H1 (cell line): ENCODE measurements around the gene DLG4. TPM values are rescaled to one million over a fixed set of nuclear protein-coding genes. Genes with fewer than 3 reads are reported as not detected.

ENCODE experiments used
- CTCF ChIA-PET: fragments of 300-600 bp; sonication (Branson Sonifier 250); formaldehyde crosslinking; loops from one replicate; lab custom pipeline; 2021; ENCODE audit not compliant: partially characterized antibody; lab: Charles Lee
- POLR2A ChIA-PET: fragments of 300-600 bp; sonication (Branson Sonifier 250); formaldehyde crosslinking; loops from one replicate; lab custom pipeline; 2021; ENCODE audit warnings: inconsistent platforms; ENCODE audit not compliant: partially characterized antibody; lab: Charles Lee
- DNase-seq, 2 experiments: peaks; one replicate each; pipeline versions ENCODE4 v3.0.0 to v3.0.0-alpha.2; 2010 to 2022; ENCODE audit warnings: low spot score in 2 of 2, low read depth in 1 of 2, mixed read lengths in 1 of 2
- FAIRE-seq: peaks from 2 replicates; lab custom pipeline; 2011; peaks lifted over from hg19 to GRCh38; lab: Jason Lieb, UNC
- H2AFZ ChIP-seq: 2 replicates; pipeline ENCODE4 v1.8.1; 2012; ENCODE audit warnings: low read length, inconsistent platforms
- H2AK5ac ChIP-seq: 2 replicates; pipeline ENCODE4 v1.6.1; 2013; ENCODE audit warnings: low read depth, low read length
- H2BK120ac ChIP-seq: replicated peaks from 2 replicates; pipeline ENCODE3; 2013; ENCODE audit warnings: low read depth, low read length, inconsistent platforms
- H2BK12ac ChIP-seq: 2 replicates; pipeline ENCODE4 v1.6.1; 2013; ENCODE audit warnings: low read depth, low read length
- H2BK15ac ChIP-seq: 2 replicates; pipeline ENCODE4 v1.6.1; 2013; ENCODE audit warnings: low read length
- H2BK20ac ChIP-seq: 2 replicates; pipeline ENCODE4 v1.6.1; 2013; ENCODE audit warnings: low read length
- H2BK5ac ChIP-seq: 2 replicates; pipeline ENCODE4 v1.6.1; 2013; ENCODE audit warnings: low read depth, low read length
- H3K14ac ChIP-seq: 2 replicates; pipeline ENCODE4 v1.6.1; 2013; ENCODE audit warnings: inconsistent platforms; ENCODE audit not compliant: insufficient read length
- H3K18ac ChIP-seq: 2 replicates; pipeline ENCODE4 v1.6.1; 2013; ENCODE audit warnings: low read length; ENCODE audit errors: extremely low read depth
- H3K23ac ChIP-seq: 2 replicates; pipeline ENCODE4 v1.6.1; 2013; ENCODE audit warnings: inconsistent platforms; ENCODE audit not compliant: insufficient read length
- H3K23me2 ChIP-seq: 2 replicates; pipeline ENCODE4 v1.6.1; 2013; ENCODE audit warnings: low read depth, low read length
- H3K27ac ChIP-seq: 2 replicates; pipeline ENCODE4 v1.6.1; 2011; ENCODE audit warnings: low read depth, low read length, inconsistent platforms
- H3K27me3 ChIP-seq, 4 experiments: replicated peaks in 1 of 4; 1 replicate in 1 of 4; 2 replicates in 3 of 4; pipeline versions ENCODE4 v1.6.1 to v1.8.1; 2011 to 2013; ENCODE audit warnings: low read length in 3 of 4, mild to moderate bottlenecking in 3 of 4, inconsistent platforms in 2 of 4, mixed read lengths in 2 of 4, moderate library complexity in 1 of 4; ENCODE audit not compliant: control insufficient read depth in 3 of 4, insufficient read depth in 3 of 4; ENCODE audit errors: extremely low read depth in 1 of 4
- H3K36me3 ChIP-seq, 4 experiments: 2 replicates each; pipeline versions ENCODE4 v1.6.1 to v1.8.1; 2011 to 2013; ENCODE audit warnings: mild to moderate bottlenecking in 4 of 4, low read length in 3 of 4, moderate library complexity in 2 of 4, control low read depth in 1 of 4, inconsistent platforms in 1 of 4; ENCODE audit not compliant: insufficient read depth in 4 of 4, control insufficient read depth in 2 of 4
- H3K4ac ChIP-seq: replicated peaks from 2 replicates; pipeline ENCODE3; 2013; ENCODE audit warnings: low read length, low read depth, mixed read lengths, inconsistent platforms; ENCODE audit not compliant: insufficient read length
- H3K4me1 ChIP-seq, 4 experiments: replicated peaks in 1 of 4; 1 replicate in 1 of 4; 2 replicates in 3 of 4; pipeline versions ENCODE4 v1.6.1 to v1.8.1; 2011 to 2013; ENCODE audit warnings: low read length in 3 of 4, inconsistent platforms in 2 of 4, mixed read lengths in 1 of 4; ENCODE audit not compliant: insufficient read depth in 4 of 4, control insufficient read depth in 3 of 4
- H3K4me2 ChIP-seq, 2 experiments: 2 replicates each; pipeline versions ENCODE4 v1.6.1 to v1.8.1; 2011 to 2013; ENCODE audit warnings: low read depth in 2 of 2, low read length in 2 of 2, control low read depth in 1 of 2, inconsistent platforms in 1 of 2, mild to moderate bottlenecking in 1 of 2; ENCODE audit not compliant: insufficient read depth in 1 of 2
- H3K4me3 ChIP-seq, 4 experiments: fragments of 200-600, 300-600 bp in 1 of 4; sonication (generic), shearing (Covaris generic), sonication (Bioruptor Twin) in 1 of 4; 2 replicates each; pipeline versions ENCODE4 v1.5.1 to v1.8.1; 2011 to 2016; ENCODE audit warnings: low read length in 4 of 4, low read depth in 3 of 4, control low read depth in 2 of 4, inconsistent platforms in 2 of 4, mild to moderate bottlenecking in 2 of 4, mixed read lengths in 1 of 4, moderate library complexity in 1 of 4; ENCODE audit not compliant: insufficient read depth in 2 of 4; ENCODE audit errors: extremely low read depth in 1 of 4
- H3K56ac ChIP-seq: replicated peaks from 2 replicates; pipeline ENCODE3; 2013; ENCODE audit warnings: low read depth, mild to moderate bottlenecking, mixed read lengths, low read length, inconsistent platforms; ENCODE audit not compliant: insufficient read length
- H3K79me1 ChIP-seq: 2 replicates; pipeline ENCODE4 v1.6.1; 2013; ENCODE audit warnings: low read depth, low read length, control low read depth
- H3K79me2 ChIP-seq, 2 experiments: 2 replicates each; pipeline versions ENCODE4 v1.6.1 to v1.8.1; 2012 to 2013; ENCODE audit warnings: low read length in 2 of 2, mild to moderate bottlenecking in 2 of 2, inconsistent platforms in 1 of 2; ENCODE audit not compliant: insufficient read depth in 2 of 2, control insufficient read depth in 1 of 2
- H3K9ac ChIP-seq, 4 experiments: replicated peaks in 1 of 4; 1 replicate in 1 of 4; 2 replicates in 3 of 4; pipeline versions ENCODE4 v1.6.1 to v1.8.1; 2011 to 2013; ENCODE audit warnings: low read depth in 3 of 4, low read length in 3 of 4, control low read depth in 2 of 4, mild to moderate bottlenecking in 2 of 4, moderate library complexity in 2 of 4, inconsistent platforms in 1 of 4; ENCODE audit errors: extremely low read depth in 1 of 4
- H3K9me3 ChIP-seq, 2 experiments: 2 replicates each; pipeline versions ENCODE4 v1.6.1 to v1.8.1; 2012 to 2013; ENCODE audit warnings: mild to moderate bottlenecking in 2 of 2, moderate library complexity in 2 of 2, control low read depth in 1 of 2, inconsistent platforms in 1 of 2, low read depth in 1 of 2, low read length in 1 of 2, mixed read lengths in 1 of 2; ENCODE audit not compliant: insufficient read depth in 2 of 2
- H4K20me1 ChIP-seq, 2 experiments: replicated peaks in 1 of 2; 2 replicates each; pipeline versions ENCODE3 to v1.8.1; 2011 to 2013; ENCODE audit warnings: inconsistent platforms in 2 of 2, low read length in 2 of 2, mild to moderate bottlenecking in 1 of 2; ENCODE audit not compliant: insufficient read depth in 2 of 2, control insufficient read depth in 1 of 2
- H4K5ac ChIP-seq: 2 replicates; pipeline ENCODE4 v1.6.1; 2013; ENCODE audit warnings: low read length, low read depth, mixed read lengths, inconsistent platforms; ENCODE audit not compliant: insufficient read length
- H4K8ac ChIP-seq: 2 replicates; pipeline ENCODE4 v1.8.0; 2013; ENCODE audit warnings: mild to moderate bottlenecking, moderate library complexity, low read length, inconsistent platforms; ENCODE audit not compliant: insufficient read depth; ENCODE audit errors: extremely low read depth
- H4K91ac ChIP-seq: replicated peaks from 2 replicates; pipeline ENCODE3; 2013; ENCODE audit warnings: low read length, mixed read lengths, inconsistent platforms; ENCODE audit not compliant: insufficient read length
- BCL11A ChIP-seq, 2 experiments: IDR thresholded peaks; one replicate each; pipeline ENCODE4 v1.6.1; 2011; ENCODE audit warnings: low read depth in 2 of 2, low read length in 2 of 2, mild to moderate bottlenecking in 2 of 2
- CEBPB ChIP-seq: IDR thresholded peaks from 2 replicates; pipeline ENCODE4 v1.6.1; 2012; ENCODE audit warnings: low read depth, low read length
- CTBP2 ChIP-seq: IDR thresholded peaks from 2 replicates; pipeline ENCODE4 v1.7.0; 2011; ENCODE audit warnings: borderline replicate concordance, mild to moderate bottlenecking, moderate library complexity, mixed read lengths, low read length; ENCODE audit not compliant: insufficient read depth, insufficient read length
- EP300 ChIP-seq, 2 experiments: IDR thresholded peaks; 1 replicate in 1 of 2; 2 replicates in 1 of 2; pipeline ENCODE4 v1.6.1; 2011 to 2012; ENCODE audit warnings: low read depth in 2 of 2, low read length in 2 of 2, mild to moderate bottlenecking in 2 of 2, borderline replicate concordance in 1 of 2, inconsistent platforms in 1 of 2, moderate library complexity in 1 of 2
- JUN ChIP-seq: IDR thresholded peaks from 2 replicates; pipeline ENCODE4 v1.6.1; 2011; ENCODE audit warnings: low read depth, mild to moderate bottlenecking, improper control_type of control experiment, low read length
- KDM4A ChIP-seq: IDR thresholded peaks from one replicate; pipeline ENCODE4 v1.7.1; 2012; ENCODE audit warnings: low read depth, mild to moderate bottlenecking, moderate library complexity, low read length, inconsistent platforms; ENCODE audit not compliant: severe bottlenecking
- MAFK ChIP-seq: IDR thresholded peaks from 2 replicates; pipeline ENCODE4 v1.6.1; 2012; ENCODE audit warnings: low read depth, mild to moderate bottlenecking, improper control_type of control experiment, low read length
- SRF ChIP-seq: IDR thresholded peaks from 2 replicates; pipeline ENCODE4 v1.6.1; 2011; ENCODE audit warnings: mild to moderate bottlenecking, low read depth, low read length, moderate library complexity
- WGBS, 2 experiments: shearing (Covaris generic) in 1 of 2; methylation state at CpG; one replicate each; pipeline versions ENCODE4 v1.1.6 to v1.1.7; 2013 to 2015; ENCODE audit warnings: low lambda C conversion rate in 2 of 2, mixed read lengths in 2 of 2, inconsistent platforms in 1 of 2, low coverage in 1 of 2, missing lambda C conversion rate in 1 of 2; ENCODE audit not compliant: insufficient replicate concordance in 2 of 2, insufficient coverage in 1 of 2, insufficient read length in 1 of 2; ENCODE audit errors: extremely low coverage in 1 of 2, missing lambda C conversion rate in 1 of 2; 5-methylcytosine and 5-hydroxymethylcytosine counted together
- polyA plus RNA-seq, 7 experiments: library from polyadenylated mRNA; depleted of rRNA in 3 of 7; stranded (reverse) in 5 of 7; unstranded in 2 of 7; fragments of >200 nt in 5 of 7; fragments of 200-250 nt in 2 of 7; gene quantifications; 1 replicate in 5 of 7; 2 replicates in 1 of 7; 4 replicates in 1 of 7; pipeline versions ENCODE4 v1.2.1 to v1.2.3, GENCODE V29; 2011 to 2013; ENCODE audit warnings: missing spikeins in 2 of 7, mixed read lengths in 2 of 7
- total RNA-seq: library from RNA; stranded (reverse); fragmentation: NEBNext Ultra II Directional; extraction: Animal tissue kit (Norgen Biotek cat#: 25700); gene quantifications from 2 replicates; pipeline ENCODE4 v1.2.1, GENCODE V29; 2021
- TF ChIP-seq, protein P1 (sequence below): IDR thresholded peaks from 2 replicates; pipeline ENCODE4 v1.6.1; 2012; ENCODE audit warnings: inconsistent platforms

DLG4 gene
- total and polyA plus RNA-seq, 2 of the 8 experiments (the other 6 are each of a cell fraction or from before 2014, with no cell fraction given), result 18.9 to 45.9 TPM

- FAIRE-seq, result peak; percentile 78
- TF ChIP-seq CTBP2, result peak; percentile 57
- TF ChIP-seq KDM4A, result no peak
- TF ChIP-seq, protein P1, sequence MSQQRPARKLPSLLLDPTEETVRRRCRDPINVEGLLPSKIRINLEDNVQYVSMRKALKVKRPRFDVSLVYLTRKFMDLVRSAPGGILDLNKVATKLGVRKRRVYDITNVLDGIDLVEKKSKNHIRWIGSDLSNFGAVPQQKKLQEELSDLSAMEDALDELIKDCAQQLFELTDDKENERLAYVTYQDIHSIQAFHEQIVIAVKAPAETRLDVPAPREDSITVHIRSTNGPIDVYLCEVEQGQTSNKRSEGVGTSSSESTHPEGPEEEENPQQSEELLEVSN, result no peak
- TF ChIP-seq CEBPB, result no peak
- no peak for TF ChIP-seq SRF
- no peak for TF ChIP-seq BCL11A (IDR thresholded peaks at IDR 0.05; ENCODE audit: low read depth in 2 of 2, low read length in 2 of 2)
- TF ChIP-seq MAFK, result no peak
- no peak for TF ChIP-seq EP300 (IDR thresholded peaks at IDR 0.05; ENCODE audit: borderline replicate concordance in 1 of 2, low read depth in 2 of 2, low read length in 2 of 2)
- TF ChIP-seq JUN, result no peak
Measured at GRCh38 chr17:7239091-7240027, 19.7 kb upstream of the DLG4 start, which contains the start of gene PHF23. Gene PHF23, minus strand, starts transcription at chr17:7239457. Its CDS starts 178 bp downstream, at chr17:7239279.

More at GRCh38 chr17:7239091-7240027, 19.7 kb upstream of the DLG4 start, which contains the start of gene PHF23:
- Histone ChIP-seq H3K18ac (peak within 1 kb of the TSS; percentile 66; the same call in 1 of the 2 replicates), H4K91ac (peak within 1 kb of the TSS; percentile 77), H2BK15ac (no peak within 1 kb of the TSS), H3K9ac (peak within 1 kb of the TSS; percentile 81 to 93 (median 86)), H2AK5ac (no peak within 1 kb of the TSS), H3K14ac (no peak within 1 kb of the TSS), H4K5ac (peak within 1 kb of the TSS; percentile 74), H2AFZ (no peak within 1 kb of the TSS), H3K27ac (peak within 1 kb of the TSS; percentile 63), H3K4ac (peak within 1 kb of the TSS; percentile 91), H3K4me3 (peak within 1 kb of the TSS; percentile 91 to 97 (median 94)), H3K9me3 (no peaks in the 10 kb centered on the region), H2BK5ac (peak within 1 kb of the TSS; percentile 87), H3K79me1 (peaks cover 8% of the 10 kb centered on the region; the same call in 1 of the 2 replicates), H3K4me2 (peak within 1 kb of the TSS; percentile 92 to 93), H3K27me3 (no peaks in the 10 kb centered on the region), H4K20me1 (peaks cover 10 to 19% of the 10 kb centered on the region in 2 experiments), H4K8ac (peak within 1 kb of the TSS; percentile 90), H3K23me2 (peaks cover 18% of the 10 kb centered on the region), H2BK120ac (no peak within 1 kb of the TSS), H2BK12ac (0 out of 2 replicates have a peak within 1 kb of the TSS, but pooled peaks have one; percentile 9), H3K23ac (no peak within 1 kb of the TSS), H3K4me1 (peaks cover 5 to 24% (median 12%) of the 10 kb centered on the region in 4 experiments), H2BK20ac (no peak within 1 kb of the TSS), H3K56ac (peak within 1 kb of the TSS; percentile 93), H3K36me3 (peaks cover 15 to 42% (median 26%) of the 10 kb centered on the region in 4 experiments; a peak in 7 of 8 replicates), H3K79me2 (peaks cover 0 to 48% of the 10 kb centered on the region in 2 experiments; a peak in 2 of 4 replicates)
- POLR2A ChIA-PET, result interaction anchor here (0.7 to 19.7 kb wide), 23 partner anchors 9 to 350 kb away, joined by 3 to 386 read pairs (median 4); partner anchors contain the start of genes ACADVL, ACAP1, CLDN7 and CTDNEP1
- peak; percentile 94 to 99 for DNase-seq
- CTCF ChIA-PET, result interaction anchor here (0.8 to 6.4 kb wide), 4 partner anchors 18 to 209 kb away, joined by 3 to 46 read pairs (median 10); partner anchors contain the start of genes ACADVL and DLG4
- WGBS, 2 experiments, result 5% methylated on average over 14 of the region's 72 CpGs; no CpG with 5 or more reads in 1 of the 2 experiments
